MCF 10A (cell line): Measurements from ENCODE around the gene AP3S2. TPM values are rescaled to one million over a fixed set of nuclear protein-coding genes. Genes with fewer than 3 reads are reported as not detected.
"Not testable (repeated sequence)": the region's sequence is repeated elsewhere in the genome, so short reads cannot be mapped to it uniquely, and the experiment has no call there.

ENCODE experiments used
- BruUV-seq: library from RNA; stranded (reverse); fragments of 400-500 nt; replicated peaks from 2 replicates; lab custom pipeline; 2021; lab: Mats Ljungman, UMichigan
- CTCF ChIA-PET: fragments of 300-600 bp; sonication (Branson Sonifier 250); formaldehyde crosslinking; extraction: SDS; loops from one replicate; lab custom pipeline; 2021; ENCODE audit warnings: antibody characterized with exemption, inconsistent platforms; lab: Yijun Ruan, JAX
- POLR2A ChIA-PET: fragments of 300-600, 350-650 bp; sonication (Branson Sonifier 250); formaldehyde crosslinking; extraction: SDS; loops from one replicate; lab custom pipeline; 2020; ENCODE audit warnings: antibody characterized with exemption, inconsistent platforms; lab: Yijun Ruan, JAX
- DNase-seq: peaks from one replicate; pipeline ENCODE4 v3.0.0-alpha.2; 2018; ENCODE audit not compliant: unreplicated experiment
- H3K27ac Mint-ChIP-seq: one replicate; pipeline ENCODE4 v1.8.0; 2022; ENCODE audit warnings: mild to moderate bottlenecking, low read depth, mixed read lengths; ENCODE audit not compliant: unreplicated experiment
- H3K27me3 Mint-ChIP-seq: one replicate; pipeline ENCODE4 v1.8.0; 2022; ENCODE audit warnings: mixed read lengths; ENCODE audit not compliant: insufficient read depth, unreplicated experiment
- H3K36me3 Mint-ChIP-seq: one replicate; pipeline ENCODE4 v1.8.0; 2022; ENCODE audit warnings: mild to moderate bottlenecking, moderate library complexity, mixed read lengths; ENCODE audit not compliant: insufficient read depth, unreplicated experiment
- H3K4me1 Mint-ChIP-seq: one replicate; pipeline ENCODE4 v1.8.0; 2022; ENCODE audit warnings: mixed read lengths; ENCODE audit not compliant: insufficient read depth, unreplicated experiment
- H3K4me3 Mint-ChIP-seq: one replicate; pipeline ENCODE4 v1.8.0; 2022; ENCODE audit warnings: mild to moderate bottlenecking, moderate library complexity, mixed read lengths; ENCODE audit not compliant: unreplicated experiment
- H3K9me3 Mint-ChIP-seq: one replicate; pipeline ENCODE4 v1.8.0; 2022; ENCODE audit warnings: mixed read lengths; ENCODE audit not compliant: unreplicated experiment
- CTCF ChIP-seq: fragments of 200-600 bp; IDR thresholded peaks from one replicate; pipeline ENCODE4 v1.8.0; 2022; ENCODE audit warnings: antibody characterized with exemption, mild to moderate bottlenecking; ENCODE audit not compliant: unreplicated experiment
- intact Hi-C: fragments of 100-400 bp; cut with micrococcal nuclease; formaldehyde crosslinking; loops from 2 replicates; pipeline ENCODE4 v1.14.1; 2022
- total RNA-seq: library from RNA; stranded (reverse); gene quantifications from 2 replicates; pipeline ENCODE4 v1.2.3, GENCODE V29; 2022

Gene AP3S2
- total RNA-seq, 1 experiment from 2014 or later, result 38.4 TPM

DNA sequence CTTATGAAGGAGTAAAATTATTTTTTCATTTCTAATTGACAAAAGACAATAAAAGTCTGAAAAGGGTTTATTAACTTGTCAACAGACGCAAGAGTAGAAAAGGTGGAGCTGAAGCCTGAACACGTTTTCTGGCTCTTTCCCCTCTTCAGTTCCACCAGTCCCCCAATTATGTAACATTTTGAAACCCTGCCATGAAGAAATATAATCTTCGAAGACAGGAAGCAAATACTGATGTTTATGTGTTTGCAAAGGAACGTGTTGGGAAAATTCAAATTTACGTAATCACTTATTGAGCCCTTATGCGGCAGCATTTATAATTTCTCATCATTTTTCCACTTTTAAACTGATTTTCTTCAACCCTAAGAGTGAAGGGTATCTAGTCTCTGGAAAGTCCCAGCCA is 767 bp downstream of the AP3S2 start:
- CTCF ChIA-PET, result interaction anchor here (0.7 to 1.0 kb wide), 2 partner anchors 132 to 193 kb away, joined by 4 to 5 read pairs; no protein-coding TSS in a partner anchor
- POLR2A ChIA-PET, result interaction anchor here (0.5 to 3.3 kb wide), 11 partner anchors 19 to 496 kb away, joined by 3 to 28 read pairs (median 7); partner anchors contain the start of genes ARPIN, CIB1, GDPGP1 and ZNF710
- peaks cover 25% of the 10 kb centered on the region for H3K36me3 Mint-ChIP-seq
- H3K27me3 Mint-ChIP-seq, result no peaks in the 10 kb centered on the region
- DNase-seq, result no peak
- BruUV-seq, result no TSS peak
- H3K27ac Mint-ChIP-seq, result peak overlapping the region; percentile 97
- intact Hi-C loops, result loop anchor here (5.0 kb wide), 1 partner anchor 109 kb away; the partner anchor contains the start of gene ZNF710
- peak overlapping the region; percentile 98 for H3K4me3 Mint-ChIP-seq
- no peak for TF ChIP-seq CTCF
- no peaks in the 10 kb centered on the region for H3K9me3 Mint-ChIP-seq
- no peaks in the 10 kb centered on the region for H3K4me1 Mint-ChIP-seq

- Mint-ChIP-seq H3K9me3 (no peaks in the 10 kb centered on the region), H3K27me3 (no peaks in the 10 kb centered on the region), H3K4me1 (no peaks in the 10 kb centered on the region), H3K36me3 (peaks cover 59% of the 10 kb centered on the region), H3K4me3 (no peak overlapping the region), H3K27ac (no peak overlapping the region)
- POLR2A ChIA-PET, result interaction anchor here (0.6 to 1.9 kb wide), 6 partner anchors 11 to 1024 kb away, joined by 3 to 7 read pairs (median 4); no protein-coding TSS in a partner anchor
- intact Hi-C loops, result loop anchor here (1.0 kb wide), 1 partner anchor 128 kb away; no protein-coding TSS in a partner anchor
- no TSS peak for BruUV-seq
- DNase-seq, result peak; percentile 70
- CTCF ChIA-PET, result interaction anchor here (0.5 to 6.0 kb wide), 27 partner anchors 9 to 268 kb away, joined by 3 to 93 read pairs (median 5); no protein-coding TSS in a partner anchor
- TF ChIP-seq CTCF, result peak; percentile 51
These were observed 5.5 kb downstream of the AP3S2 start for GRCh38 chr15:89888214-89888804.

GRCh38 chr15:89885611-89886010 is 8.2 kb downstream of the AP3S2 start:
- CTCF ChIA-PET, result interaction anchor here (5.0 to 6.0 kb wide), 2 partner anchors 11 to 125 kb away, joined by 88 to 93 read pairs; no protein-coding TSS in a partner anchor
- Mint-ChIP-seq H3K4me1 (no peaks in the 10 kb centered on the region), H3K27ac (no peak overlapping the region), H3K4me3 (no peak overlapping the region), H3K27me3 (no peaks in the 10 kb centered on the region), H3K36me3 (peaks cover 73% of the 10 kb centered on the region), H3K9me3 (no peaks in the 10 kb centered on the region)
- no TSS peak for BruUV-seq
- DNase-seq, result no peak
- POLR2A ChIA-PET, result no interaction called here
- intact Hi-C loops, result no loop called here
- no peak for TF ChIP-seq CTCF

GRCh38 chr15:89885179-89885578 is 8.6 kb downstream of the AP3S2 start:
- H3K4me1 Mint-ChIP-seq, intact Hi-C loops, BruUV-seq, H3K27ac Mint-ChIP-seq, DNase-seq, H3K9me3 Mint-ChIP-seq, H3K4me3 Mint-ChIP-seq, POLR2A ChIA-PET, H3K27me3 Mint-ChIP-seq: not testable (repeated sequence)
- H3K36me3 Mint-ChIP-seq, result peaks cover 78% of the 10 kb centered on the region
- CTCF ChIA-PET, result interaction anchor here (0.6 to 6.0 kb wide), 4 partner anchors 11 to 310 kb away, joined by 3 to 93 read pairs (median 46); partner anchors contain the start of gene TICRR
